ENCODE data around the gene RAVER1.

The RAVER1 gene

GRCh38 chr19:10317045-10317856, 16.1 kb downstream of the RAVER1 start:
- DNase-seq = no peak

GRCh38 chr19:10316229-10317044, 16.9 kb downstream of the RAVER1 start:
- DNase-seq = no peak

- DNase-seq = peak; percentile 87
These were observed 17.8 kb downstream of the RAVER1 start, which contains the start of gene FDX2 for GRCh38 chr19:10315335-10316214. Gene FDX2, minus strand, starts transcription at chr19:10316015. Its CDS starts 19 bp downstream, at chr19:10315996.

- DNase-seq = no peak
These were observed 23.9 kb downstream of the RAVER1 start, which contains the start of gene ZGLP1 for GRCh38 chr19:10309423-10309822. Gene ZGLP1, minus strand, starts transcription at chr19:10309815.

- DNase-seq = no peak
These were observed 27.0 kb downstream of the RAVER1 start for GRCh38 chr19:10306327-10306726.

- DNase-seq = no peak
These were observed 28.1 kb downstream of the RAVER1 start for GRCh38 chr19:10305139-10305806.

- no peak for DNase-seq
These were observed 33.5 kb downstream of the RAVER1 start for GRCh38 chr19:10299545-10300458.

GRCh38 chr19:10295847-10296591, 37.3 kb downstream of the RAVER1 start:
- DNase-seq = no peak

- DNase-seq = peak; percentile 52
These were observed 38.0 kb downstream of the RAVER1 start for GRCh38 chr19:10295305-10295846.

GRCh38 chr19:10294368-10294697, 39.0 kb downstream of the RAVER1 start:
- no peak for DNase-seq

- no peak for DNase-seq
These were observed 39.5 kb downstream of the RAVER1 start for GRCh38 chr19:10293637-10294367.

GRCh38 chr19:10292789-10293636, 40.3 kb downstream of the RAVER1 start:
- no peak for DNase-seq

GRCh38 chr19:10292206-10292788, 41.0 kb downstream of the RAVER1 start:
- DNase-seq = no peak

GRCh38 chr19:10291554-10292205, 41.6 kb downstream of the RAVER1 start:
- DNase-seq = no peak

GRCh38 chr19:10290876-10291553, 42.3 kb downstream of the RAVER1 start:
- peak; percentile 26 for DNase-seq

GRCh38 chr19:10290357-10290875, 42.9 kb downstream of the RAVER1 start:
- no peak for DNase-seq
